Skeletal muscle tissue (tissue), 4 donors: ENCODE results near the gene CEACAM21. TPM values are rescaled to one million over a fixed set of nuclear protein-coding genes. Genes with fewer than 3 reads are reported as not detected.

Experiments
- H3K27ac ChIP-seq: one replicate; pipeline ENCODE4 v1.7.0; 2013; ENCODE audit warnings: mild to moderate bottlenecking, low read depth, low read length, inconsistent platforms
- H3K27me3 ChIP-seq, 3 donors: one replicate each; pipeline ENCODE4 v1.7.0; 2013; ENCODE audit warnings: low read length in 3 of 3; ENCODE audit not compliant: control insufficient read depth in 3 of 3, insufficient read depth in 3 of 3
- H3K36me3 ChIP-seq, 3 donors: one replicate each; pipeline ENCODE4 v1.7.0; 2013; ENCODE audit warnings: low read length in 3 of 3; ENCODE audit not compliant: control insufficient read depth in 3 of 3, insufficient read depth in 3 of 3
- H3K4me1 ChIP-seq, 3 donors: one replicate each; pipeline ENCODE4 v1.7.0; 2013; ENCODE audit warnings: low read length in 3 of 3, mild to moderate bottlenecking in 3 of 3; ENCODE audit not compliant: control insufficient read depth in 3 of 3, insufficient read depth in 3 of 3
- H3K4me3 ChIP-seq, 3 donors: one replicate each; pipeline ENCODE4 v1.7.0; 2013; ENCODE audit warnings: low read length in 3 of 3
- H3K9ac ChIP-seq, 3 donors: one replicate each; pipeline ENCODE4 v1.7.0; 2013; ENCODE audit warnings: low read length in 3 of 3, mild to moderate bottlenecking in 3 of 3, moderate library complexity in 2 of 3, low read depth in 1 of 3
- H3K9me3 ChIP-seq, 3 donors: one replicate each; pipeline ENCODE4 v1.7.0; 2013; ENCODE audit warnings: low read length in 3 of 3; ENCODE audit not compliant: control insufficient read depth in 3 of 3
- total RNA-seq: library from RNA; depleted of rRNA; stranded (reverse); fragments of >200 nt; gene quantifications from one replicate; pipeline ENCODE4 v1.2.3, GENCODE V29; 2014
- donor health status: Osteomylitis.

CEACAM21 gene
- total RNA-seq, 1 donor from 2014 or later: 1.6 TPM

DNA sequence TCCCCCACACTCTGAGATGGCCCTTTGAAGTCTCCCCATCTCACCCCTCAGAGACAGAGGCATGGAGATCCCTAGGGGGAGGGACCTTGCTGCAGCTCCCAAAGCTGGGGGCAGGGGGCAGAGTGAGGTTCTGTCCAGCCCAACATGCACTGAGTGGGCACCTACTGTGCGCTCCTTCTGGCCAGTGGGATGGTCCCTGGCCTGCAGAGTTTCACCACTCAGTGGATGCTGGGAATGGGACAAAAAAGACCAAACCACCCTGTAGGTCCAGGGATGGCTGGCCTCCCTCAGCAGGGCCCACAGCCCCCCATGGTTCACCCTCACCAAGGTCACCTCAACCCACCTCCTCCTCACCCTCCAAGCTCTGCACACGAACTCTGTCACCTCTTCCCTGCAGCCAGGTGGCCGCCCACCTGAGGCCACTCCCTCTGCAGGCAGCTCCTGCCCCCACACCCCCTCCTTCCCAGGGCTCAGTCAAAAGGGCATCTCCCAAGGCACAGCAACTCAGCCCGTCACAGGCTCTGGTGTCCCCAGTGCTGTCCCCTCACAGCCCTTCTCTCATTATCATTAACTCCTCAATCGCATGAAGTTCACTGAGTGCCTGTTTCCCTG, 16.1 kb downstream of the CEACAM21 start:
- Histone ChIP-seq H3K9me3 (no peaks in the 10 kb centered on the region), H3K4me1 (no peaks in the 10 kb centered on the region), H3K36me3 (no peaks in the 10 kb centered on the region), H3K4me3 (no peak overlapping the region), H3K27ac (no peak overlapping the region), H3K9ac (no peak overlapping the region), H3K27me3 (peaks cover 0 to 9% (median 0%) of the 10 kb centered on the region in 3 donors)

DNA sequence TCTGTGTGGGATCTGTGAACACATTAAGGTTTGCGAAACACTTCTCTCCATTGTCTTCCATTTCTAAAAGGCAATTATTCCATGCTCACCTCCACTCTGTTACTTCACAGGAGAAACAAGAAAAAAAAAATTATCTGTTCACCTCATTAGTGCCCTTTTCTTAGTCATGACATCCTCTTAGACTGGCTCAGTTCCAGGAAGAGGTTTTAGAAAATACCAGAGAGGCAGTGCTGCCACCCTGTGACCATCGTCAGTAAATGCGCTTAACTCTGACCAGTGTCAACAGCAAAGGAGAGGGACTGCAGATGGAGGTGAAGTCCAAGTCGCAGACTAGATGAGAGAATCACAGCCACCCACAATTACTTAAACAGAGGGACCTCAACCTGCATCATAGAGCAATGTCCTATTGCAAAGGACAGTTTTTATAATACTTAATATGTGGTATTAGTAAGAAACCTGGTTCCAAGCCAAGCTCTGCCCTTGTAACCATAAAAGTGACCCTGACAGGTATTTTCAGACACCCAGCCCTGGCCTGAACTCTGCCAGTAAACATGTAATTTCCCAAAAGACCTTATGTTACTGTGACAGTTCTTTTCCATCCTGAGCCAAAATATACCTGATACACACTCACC, 19.4 kb downstream of the CEACAM21 start:
- Histone ChIP-seq H3K27ac (no peak overlapping the region), H3K27me3 (peaks cover 0 to 9% (median 0%) of the 10 kb centered on the region in 3 donors), H3K36me3 (no peaks in the 10 kb centered on the region), H3K4me1 (no peaks in the 10 kb centered on the region), H3K4me3 (no peak overlapping the region), H3K9me3 (no peaks in the 10 kb centered on the region), H3K9ac (no peak overlapping the region)

DNA sequence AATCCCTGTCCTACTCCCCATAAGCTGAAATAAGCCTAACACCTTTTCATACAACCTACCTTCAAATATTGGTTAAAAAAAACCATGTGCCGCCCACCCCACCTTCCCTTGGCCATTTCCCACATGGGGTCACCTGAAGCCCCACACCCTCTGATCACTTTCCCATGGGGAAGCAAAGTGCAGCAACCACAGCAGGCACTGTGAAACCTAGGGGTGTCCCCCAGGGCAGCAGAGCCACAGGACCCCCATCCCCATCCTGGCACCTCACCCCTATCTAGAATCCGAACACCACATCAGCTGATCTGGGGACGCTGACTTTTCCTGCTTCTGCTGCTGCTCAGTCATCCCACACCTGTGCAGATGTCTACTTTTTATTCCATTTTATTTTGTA, 19.9 kb downstream of the CEACAM21 start:
- H3K27ac ChIP-seq: no peak overlapping the region
- H3K36me3 ChIP-seq: no peaks in the 10 kb centered on the region
- H3K9me3 ChIP-seq: no peaks in the 10 kb centered on the region
- peaks cover 0 to 9% (median 0%) of the 10 kb centered on the region in 3 donors for H3K27me3 ChIP-seq
- H3K9ac ChIP-seq: no peak overlapping the region
- H3K4me3 ChIP-seq: no peak overlapping the region
- no peaks in the 10 kb centered on the region for H3K4me1 ChIP-seq

DNA sequence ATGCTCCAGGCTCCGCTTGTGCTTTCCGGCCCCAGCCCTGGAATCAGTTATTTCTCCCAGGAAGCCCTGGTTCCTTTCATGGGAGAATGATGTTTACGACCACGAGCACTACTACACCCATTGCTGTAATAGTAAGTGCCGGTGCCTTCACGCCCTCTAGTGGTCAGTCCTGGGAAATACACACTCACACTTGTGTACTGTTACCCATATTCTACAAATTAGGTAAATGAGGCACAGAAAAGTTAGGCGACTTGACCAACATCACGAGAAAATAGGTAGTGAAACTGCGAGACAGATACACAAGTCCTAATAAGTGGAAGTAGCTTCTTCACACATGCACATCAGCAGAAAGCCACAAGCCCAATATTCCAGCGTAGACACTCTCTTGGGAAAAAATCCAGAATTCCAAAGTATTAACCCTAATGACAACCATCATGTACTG, 21.7 kb downstream of the CEACAM21 start:
- Histone ChIP-seq H3K9me3 (no peaks in the 10 kb centered on the region), H3K4me3 (no peak overlapping the region), H3K4me1 (no peaks in the 10 kb centered on the region), H3K27me3 (peaks cover 0 to 5% (median 0%) of the 10 kb centered on the region in 3 donors), H3K9ac (no peak overlapping the region), H3K27ac (no peak overlapping the region), H3K36me3 (no peaks in the 10 kb centered on the region)

DNA sequence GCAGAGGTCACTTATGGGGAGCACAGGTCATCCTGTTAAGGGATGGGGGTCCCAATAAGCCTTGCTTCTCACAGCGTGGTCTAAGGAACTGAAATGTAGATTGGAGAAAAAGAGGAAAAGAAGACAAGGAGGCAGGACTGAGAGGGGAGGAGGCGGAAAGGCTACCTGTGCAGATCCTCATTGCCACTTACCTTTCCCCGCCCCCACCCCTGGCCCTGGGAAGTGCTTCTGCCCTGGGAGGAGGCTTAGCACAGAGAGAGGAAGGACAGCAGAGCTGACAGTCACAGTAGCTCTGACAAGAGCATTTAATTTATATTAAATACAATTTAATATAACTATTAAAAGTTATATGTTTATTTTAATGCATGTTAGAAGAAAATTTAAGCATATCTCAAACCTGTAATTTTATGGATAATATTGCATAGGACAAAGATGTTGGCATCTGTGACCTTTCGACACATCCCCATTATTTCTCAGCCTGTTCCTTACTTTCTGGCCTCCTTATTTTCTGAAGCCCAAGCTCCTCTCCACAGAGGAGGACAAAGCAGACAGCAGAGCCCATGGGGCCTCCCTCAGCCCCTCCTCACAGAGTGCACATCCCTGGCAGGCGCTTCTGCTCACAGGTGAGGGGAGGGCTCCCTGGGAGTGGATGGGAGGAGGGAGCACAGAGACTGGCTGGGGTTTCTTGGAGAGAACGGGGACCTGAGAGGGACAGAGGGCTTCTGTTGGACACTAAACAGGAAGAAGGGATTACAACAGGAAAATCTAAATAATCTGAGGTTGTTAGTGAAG, 23.4 kb downstream of the CEACAM21 start:
- no peak overlapping the region for H3K9ac ChIP-seq

DNA sequence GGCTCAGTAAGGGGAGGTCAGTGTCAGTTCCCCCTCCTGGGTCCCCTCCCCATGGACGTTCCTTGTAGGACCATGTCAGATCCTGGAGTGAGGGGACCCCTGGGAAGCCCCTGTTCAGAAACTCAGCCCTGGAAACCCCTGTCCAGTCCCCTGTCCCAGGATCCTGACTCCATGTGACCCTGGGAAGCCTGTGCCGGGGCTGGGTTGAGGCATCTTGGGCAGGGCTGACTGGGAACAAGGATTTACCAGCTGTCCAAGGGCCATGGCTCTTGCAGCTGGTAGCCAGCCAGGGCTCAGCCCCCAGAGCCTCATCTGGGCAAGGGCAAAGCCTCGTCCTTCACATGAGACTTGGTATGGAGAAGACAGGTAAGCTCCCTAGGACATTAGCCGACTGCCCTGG, 25.8 kb downstream of the CEACAM21 start:
- Histone ChIP-seq H3K9me3 (no peaks in the 10 kb centered on the region), H3K4me3 (no peak overlapping the region), H3K27ac (no peak overlapping the region), H3K9ac (no peak overlapping the region), H3K4me1 (no peaks in the 10 kb centered on the region), H3K36me3 (no peaks in the 10 kb centered on the region), H3K27me3 (peaks cover 0 to 6% (median 4%) of the 10 kb centered on the region in 3 donors)

More for the DNA sequence above, 23.4 kb downstream of the CEACAM21 start:
- Histone ChIP-seq H3K36me3 (no peaks in the 10 kb centered on the region), H3K4me1 (no peaks in the 10 kb centered on the region), H3K9me3 (no peaks in the 10 kb centered on the region), H3K4me3 (no peak overlapping the region), H3K27ac (no peak overlapping the region), H3K27me3 (peaks cover 0 to 7% (median 0%) of the 10 kb centered on the region in 3 donors)

DNA sequence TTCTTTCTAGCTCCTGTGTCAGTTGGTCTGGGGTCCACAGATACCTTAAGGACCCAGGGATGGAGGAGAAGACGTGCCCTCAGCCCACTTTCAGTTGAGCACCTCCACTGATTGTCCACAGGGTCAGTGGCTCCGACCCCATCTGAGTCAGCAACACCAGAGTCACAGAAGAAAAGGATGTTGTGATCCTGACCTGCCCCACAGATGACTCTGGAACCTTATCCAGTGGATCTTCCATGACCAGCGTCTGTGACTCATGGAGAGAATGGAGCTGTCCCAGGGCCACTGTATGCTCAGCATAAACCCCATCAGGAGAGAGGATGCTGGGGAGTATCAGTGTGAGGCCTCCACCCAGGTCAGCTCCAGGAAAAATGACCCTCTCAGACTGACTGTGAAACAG, 28.9 kb downstream of the CEACAM21 start:
- H3K9ac ChIP-seq: no peak overlapping the region
- no peaks in the 10 kb centered on the region for H3K9me3 ChIP-seq
- no peak overlapping the region for H3K4me3 ChIP-seq
- H3K27me3 ChIP-seq: peaks cover 0 to 6% (median 4%) of the 10 kb centered on the region in 3 donors
- H3K36me3 ChIP-seq: no peaks in the 10 kb centered on the region
- H3K27ac ChIP-seq: no peak overlapping the region
- H3K4me1 ChIP-seq: no peaks in the 10 kb centered on the region

DNA sequence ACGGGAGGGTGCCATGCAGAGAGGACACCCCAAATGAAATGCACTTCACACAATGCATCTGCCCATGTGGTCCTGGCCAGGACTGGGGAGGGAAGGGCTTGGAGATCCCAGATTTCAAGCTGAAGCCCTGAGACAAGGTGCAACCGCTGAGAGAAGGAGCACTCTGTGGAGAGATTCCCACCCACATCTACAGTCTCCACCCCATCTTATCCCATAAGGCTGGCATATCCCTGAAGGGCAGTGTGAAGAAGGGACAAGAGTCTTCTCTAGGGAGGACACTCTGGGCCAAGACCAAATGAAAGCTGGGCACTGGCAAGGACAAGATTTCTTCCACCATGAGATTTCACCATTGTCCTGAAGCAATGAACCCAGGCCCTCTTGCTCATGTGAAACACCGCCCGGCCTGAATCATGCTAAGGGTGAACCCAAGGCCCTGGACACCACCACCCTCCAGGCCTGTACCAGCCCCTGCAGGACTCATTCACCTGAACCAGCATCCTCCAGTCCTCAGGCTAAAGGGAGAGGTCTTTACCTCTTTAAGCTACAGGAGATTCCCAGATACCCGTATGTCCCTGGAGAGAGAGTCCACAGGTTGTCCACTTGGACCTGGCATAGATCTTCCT, 30.4 kb downstream of the CEACAM21 start:
- no peaks in the 10 kb centered on the region for H3K9me3 ChIP-seq
- peaks cover 0 to 6% (median 4%) of the 10 kb centered on the region in 3 donors for H3K27me3 ChIP-seq
- H3K27ac ChIP-seq: no peak overlapping the region
- no peak overlapping the region for H3K9ac ChIP-seq
- H3K4me1 ChIP-seq: no peaks in the 10 kb centered on the region
- H3K36me3 ChIP-seq: no peaks in the 10 kb centered on the region
- H3K4me3 ChIP-seq: no peak overlapping the region

DNA sequence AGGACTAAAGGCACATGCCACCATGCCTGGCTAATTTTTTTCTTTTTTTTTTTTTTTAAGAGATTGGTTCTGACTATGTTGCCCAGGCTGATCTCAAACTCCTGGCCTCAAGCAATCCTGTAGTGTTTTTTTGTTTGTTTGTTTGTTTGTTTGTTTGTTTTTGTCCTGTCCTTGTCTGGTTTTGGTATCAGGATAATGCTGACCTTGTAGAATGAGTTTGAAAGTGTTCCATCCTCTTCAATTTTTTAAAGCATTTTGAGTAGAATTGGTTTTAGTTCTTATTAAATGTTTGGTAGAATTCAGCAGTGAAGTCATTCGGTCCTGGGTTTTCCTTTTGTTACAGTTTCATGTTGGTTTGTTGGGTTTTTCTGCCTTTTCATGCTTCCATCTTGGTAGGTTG, 31.7 kb downstream of the CEACAM21 start:
- peaks cover 2 to 6% (median 4%) of the 10 kb centered on the region in 3 donors for H3K27me3 ChIP-seq
- no peak overlapping the region for H3K9ac ChIP-seq
- no peaks in the 10 kb centered on the region for H3K9me3 ChIP-seq
- no peak overlapping the region for H3K4me3 ChIP-seq
- no peak overlapping the region for H3K27ac ChIP-seq
- no peaks in the 10 kb centered on the region for H3K36me3 ChIP-seq
- H3K4me1 ChIP-seq: no peaks in the 10 kb centered on the region
